GM19395 (cell line): Measurements from ENCODE around the gene AMD1.

Experiments used
- ATAC-seq: cut with Tn5 transposase; IDR thresholded peaks from one replicate; pipeline ENCODE4 v1.9.1; 2021; ENCODE audit warnings: mild to moderate bottlenecking, moderate library complexity; ENCODE audit not compliant: unreplicated experiment

The AMD1 gene

GRCh38 chr6:110934381-110934898 is 59.9 kb downstream of the AMD1 start:
- ATAC-seq, result no peak

- no peak for ATAC-seq
Measured at GRCh38 chr6:110935171-110935570, 60.6 kb downstream of the AMD1 start.

GRCh38 chr6:110938171-110938570 is 63.6 kb downstream of the AMD1 start:
- no peak for ATAC-seq

GRCh38 chr6:110939429-110940200 is 65.0 kb downstream of the AMD1 start:
- no peak for ATAC-seq

- peak; percentile 100 for ATAC-seq
Measured at GRCh38 chr6:110944681-110945151, 70.1 kb downstream of the AMD1 start.
